Endothelial cell of umbilical vein (primary cell): ENCODE results near the gene XPNPEP1. TPM values are rescaled to one million over a fixed set of nuclear protein-coding genes. Genes with fewer than 3 reads are reported as not detected.

Experiments
- BruUV-seq: library from RNA; stranded (reverse); fragments of 400-500 nt; replicated peaks from 2 replicates; lab custom pipeline; 2021; lab: Mats Ljungman, UMichigan
- CTCF ChIA-PET: fragments of 300-600, 350-600 bp; sonication (Branson Sonifier 250); formaldehyde crosslinking; loops from one replicate; lab custom pipeline; 2021; ENCODE audit warnings: antibody characterized with exemption, inconsistent platforms; lab: Charles Lee
- POLR2A ChIA-PET: fragments of 300-600, 350-600 bp; sonication (Branson Sonifier 250); formaldehyde crosslinking; loops from one replicate; lab custom pipeline; 2021; ENCODE audit warnings: antibody characterized with exemption, inconsistent platforms; lab: Charles Lee
- DNase-seq: peaks from one replicate; pipeline ENCODE4 v3.0.0-alpha.2; 2011; ENCODE audit warnings: low read depth, low spot score
- FAIRE-seq: peaks from 2 replicates; lab custom pipeline; 2011; peaks lifted over from hg19 to GRCh38; lab: Jason Lieb, UNC
- H2AFZ ChIP-seq: 2 replicates; pipeline ENCODE4 v1.6.0; 2012; ENCODE audit warnings: low read depth, low read length, control low read depth, inconsistent platforms
- H3K27ac ChIP-seq: 2 replicates; pipeline ENCODE4 v1.5.1; 2011; ENCODE audit warnings: low read depth, mild to moderate bottlenecking, control low read depth, low read length, moderate library complexity; ENCODE audit not compliant: insufficient read depth
- H3K27me3 ChIP-seq, 2 experiments: 2 replicates each; pipeline versions ENCODE4 v1.6.0 to v1.6.1; 2011; ENCODE audit warnings: low read length in 2 of 2, mixed read lengths in 1 of 2; ENCODE audit not compliant: control insufficient read depth in 2 of 2, insufficient read depth in 2 of 2
- H3K36me3 ChIP-seq, 2 experiments: 2 replicates in 1 of 2; 3 replicates in 1 of 2; pipeline ENCODE4 v1.5.1; 2011; ENCODE audit warnings: low read length in 2 of 2, mild to moderate bottlenecking in 1 of 2, moderate library complexity in 1 of 2; ENCODE audit not compliant: control insufficient read depth in 2 of 2, insufficient read depth in 2 of 2; ENCODE audit errors: extremely low read depth in 1 of 2
- H3K4me1 ChIP-seq: 3 replicates; pipeline ENCODE4 v1.5.1; 2011; ENCODE audit warnings: mild to moderate bottlenecking, low read length; ENCODE audit not compliant: control insufficient read depth, insufficient read depth; ENCODE audit errors: extremely low read depth
- H3K4me2 ChIP-seq: 2 replicates; pipeline ENCODE4 v1.6.1; 2011; ENCODE audit warnings: low read length, control low read depth, mixed read lengths; ENCODE audit not compliant: insufficient read depth
- H3K4me3 ChIP-seq, 3 experiments: fragments of 200-600 bp in 1 of 3; sonication (generic), shearing (Covaris generic) in 1 of 3; replicated peaks in 1 of 3; 2 replicates each; pipeline ENCODE4 v1.5.1; 2011 to 2016; ENCODE audit warnings: control low read depth in 3 of 3, low read length in 3 of 3, mild to moderate bottlenecking in 2 of 3, inconsistent platforms in 1 of 3, low read depth in 1 of 3, moderate library complexity in 1 of 3; ENCODE audit not compliant: insufficient read depth in 1 of 3
- H3K79me2 ChIP-seq: 2 replicates; pipeline ENCODE4 v1.6.0; 2012; ENCODE audit warnings: low read length, inconsistent platforms; ENCODE audit not compliant: control insufficient read depth, insufficient read depth
- H3K9ac ChIP-seq: replicated peaks from 2 replicates; pipeline ENCODE3; 2011; ENCODE audit warnings: low read length, control low read depth; ENCODE audit not compliant: insufficient read depth; ENCODE audit errors: extremely low read depth
- H3K9me1 ChIP-seq: replicated peaks from 3 replicates; pipeline ENCODE4 v1.6.0; 2011; ENCODE audit warnings: mild to moderate bottlenecking, low read length; ENCODE audit not compliant: control insufficient read depth, insufficient read depth; ENCODE audit errors: extremely low read depth
- H3K9me3 ChIP-seq: replicated peaks from 2 replicates; pipeline ENCODE4 v1.5.1; 2012; ENCODE audit warnings: low read length, inconsistent platforms; ENCODE audit not compliant: control insufficient read depth, insufficient read depth
- H4K20me1 ChIP-seq: replicated peaks from 2 replicates; pipeline ENCODE3; 2011; ENCODE audit warnings: mild to moderate bottlenecking, low read length; ENCODE audit not compliant: control insufficient read depth, insufficient read depth; ENCODE audit errors: extremely low read depth
- EZH2 ChIP-seq: IDR thresholded peaks from 2 replicates; pipeline ENCODE4 v1.6.1; 2012; ENCODE audit warnings: borderline replicate concordance, low read depth, mild to moderate bottlenecking, moderate library complexity, low read length, inconsistent platforms; ENCODE audit not compliant: severe bottlenecking
- FOS ChIP-seq: IDR thresholded peaks from 2 replicates; pipeline ENCODE4 v1.6.1; 2011; ENCODE audit warnings: mild to moderate bottlenecking, low read length, moderate library complexity, borderline replicate concordance; ENCODE audit not compliant: insufficient read depth
- GATA2 ChIP-seq: IDR thresholded peaks from 2 replicates; pipeline ENCODE4 v1.7.0; 2011; ENCODE audit warnings: low read depth, mild to moderate bottlenecking, moderate library complexity, mixed read lengths, low read length; ENCODE audit not compliant: insufficient read length, insufficient read depth
- JUN ChIP-seq: IDR thresholded peaks from 2 replicates; pipeline ENCODE4 v1.6.1; 2011; ENCODE audit warnings: borderline replicate concordance, low read depth; ENCODE audit not compliant: insufficient read length, insufficient read depth
- MYC ChIP-seq: IDR thresholded peaks from one replicate; pipeline ENCODE4 v1.6.1; 2011; ENCODE audit warnings: mild to moderate bottlenecking, low read depth, low read length
- POLR2A ChIP-seq: IDR thresholded peaks from 2 replicates; pipeline ENCODE4 v1.6.1; 2012; ENCODE audit warnings: low read depth, mild to moderate bottlenecking, control low read depth, low read length
- POLR2AphosphoS5 ChIP-seq: IDR thresholded peaks from 2 replicates; pipeline ENCODE4 v1.6.1; 2012; ENCODE audit warnings: low read depth, mild to moderate bottlenecking, control low read depth, low read length, moderate library complexity; ENCODE audit not compliant: insufficient read depth
- dilution Hi-C: fragments of 300-500 bp; cut with MboI; formaldehyde crosslinking; loops from one replicate; pipeline ENCODE4 v1.15.0; 2019; ENCODE audit warnings: low sequenced_read_pairs; ENCODE audit not compliant: extremely low pct_ligation_motif_present
- intact Hi-C: fragments of 100-400 bp; cut with micrococcal nuclease; formaldehyde crosslinking; loops from one replicate; pipeline ENCODE4 v1.10.0; 2022
- polyA plus RNA-seq, 4 experiments: library from polyadenylated mRNA; depleted of rRNA in 3 of 4; stranded (reverse) in 3 of 4; unstranded in 1 of 4; fragments of >200 nt; gene quantifications; 2 replicates each; pipeline versions ENCODE4 v1.2.1 to v1.2.3, GENCODE V29; 2011 to 2012; ENCODE audit warnings: missing spikeins in 1 of 4
- total RNA-seq: library from RNA; stranded (reverse); gene quantifications from 2 replicates; pipeline ENCODE4 v1.2.3, GENCODE V29; 2021
- TF ChIP-seq, protein P1 (sequence below), 2 donors: IDR thresholded peaks; 1 replicate in 1 of 2; 2 replicates in 1 of 2; pipeline ENCODE4 v1.5.1; 2011; ENCODE audit warnings: low read length in 2 of 2, mild to moderate bottlenecking in 2 of 2, moderate library complexity in 2 of 2, control low read depth in 1 of 2, inconsistent platforms in 1 of 2, low read depth in 1 of 2; ENCODE audit not compliant: insufficient read depth in 1 of 2; ENCODE audit errors: extremely low read depth in 1 of 2
- TF ChIP-seq, protein P2 (sequence below): IDR thresholded peaks from 2 replicates; pipeline ENCODE4 v1.6.1; 2011; ENCODE audit not compliant: insufficient read depth, insufficient read length

The XPNPEP1 gene
- total and polyA plus RNA-seq, 2 donors (not counting 3 experiments of a cell fraction or from before 2014, with no cell fraction given) = 81.1 to 245 TPM

DNA sequence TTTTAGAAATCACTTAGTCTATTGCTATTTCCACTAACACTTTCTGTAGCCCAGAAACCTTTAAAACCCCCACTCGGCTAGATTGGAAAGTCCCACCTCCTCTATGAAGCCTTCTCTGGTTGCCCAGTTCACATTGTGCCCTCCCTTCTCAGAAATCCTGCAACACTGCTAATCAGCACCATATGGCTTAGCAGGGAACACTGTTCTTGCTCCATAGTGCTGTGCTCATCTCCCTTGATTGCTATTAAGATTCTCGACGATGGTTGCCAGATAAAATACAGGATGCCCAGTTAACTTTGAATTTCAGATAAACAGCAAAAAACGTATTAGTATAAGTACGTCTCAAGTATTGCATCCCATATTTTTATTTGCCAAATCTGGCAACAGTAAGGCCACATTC lies 40.1 kb upstream of the XPNPEP1 start:
- ChIA-PET POLR2A (no interaction called here), CTCF (interaction anchor here (0.7 to 2.5 kb wide), 2 partner anchors 69 to 79 kb away, joined by 3 to 17 read pairs; no protein-coding TSS in a partner anchor)
- dilution Hi-C loops = no loop called here
- Histone ChIP-seq H3K79me2 (no peaks in the 10 kb centered on the region), H3K9me3 (no peaks in the 10 kb centered on the region), H2AFZ (no peak overlapping the region), H3K4me3 (no peak overlapping the region), H4K20me1 (no peaks in the 10 kb centered on the region), H3K9me1 (no peaks in the 10 kb centered on the region), H3K4me2 (no peak overlapping the region), H3K27ac (no peak overlapping the region), H3K27me3 (no peaks in the 10 kb centered on the region), H3K36me3 (no peaks in the 10 kb centered on the region), H3K4me1 (peaks cover 33% of the 10 kb centered on the region), H3K9ac (no peak overlapping the region)
- BruUV-seq = no TSS peak
- intact Hi-C loops = no loop called here
- TF ChIP-seq, protein P1, sequence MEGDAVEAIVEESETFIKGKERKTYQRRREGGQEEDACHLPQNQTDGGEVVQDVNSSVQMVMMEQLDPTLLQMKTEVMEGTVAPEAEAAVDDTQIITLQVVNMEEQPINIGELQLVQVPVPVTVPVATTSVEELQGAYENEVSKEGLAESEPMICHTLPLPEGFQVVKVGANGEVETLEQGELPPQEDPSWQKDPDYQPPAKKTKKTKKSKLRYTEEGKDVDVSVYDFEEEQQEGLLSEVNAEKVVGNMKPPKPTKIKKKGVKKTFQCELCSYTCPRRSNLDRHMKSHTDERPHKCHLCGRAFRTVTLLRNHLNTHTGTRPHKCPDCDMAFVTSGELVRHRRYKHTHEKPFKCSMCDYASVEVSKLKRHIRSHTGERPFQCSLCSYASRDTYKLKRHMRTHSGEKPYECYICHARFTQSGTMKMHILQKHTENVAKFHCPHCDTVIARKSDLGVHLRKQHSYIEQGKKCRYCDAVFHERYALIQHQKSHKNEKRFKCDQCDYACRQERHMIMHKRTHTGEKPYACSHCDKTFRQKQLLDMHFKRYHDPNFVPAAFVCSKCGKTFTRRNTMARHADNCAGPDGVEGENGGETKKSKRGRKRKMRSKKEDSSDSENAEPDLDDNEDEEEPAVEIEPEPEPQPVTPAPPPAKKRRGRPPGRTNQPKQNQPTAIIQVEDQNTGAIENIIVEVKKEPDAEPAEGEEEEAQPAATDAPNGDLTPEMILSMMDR (IDR thresholded peaks at IDR 0.05; ENCODE audit: extremely low read depth in 1 of 2, insufficient read depth in 1 of 2, low read depth in 1 of 2, low read length in 2 of 2) = no peak
- no peak for TF ChIP-seq POLR2A
- no peak for TF ChIP-seq FOS
- no peak for TF ChIP-seq JUN
- no peak for TF ChIP-seq EZH2
- no peak for TF ChIP-seq GATA2
- TF ChIP-seq, protein P2, sequence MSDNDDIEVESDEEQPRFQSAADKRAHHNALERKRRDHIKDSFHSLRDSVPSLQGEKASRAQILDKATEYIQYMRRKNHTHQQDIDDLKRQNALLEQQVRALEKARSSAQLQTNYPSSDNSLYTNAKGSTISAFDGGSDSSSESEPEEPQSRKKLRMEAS = no peak
- no peak for TF ChIP-seq MYC
- no peak for TF ChIP-seq POLR2AphosphoS5
- DNase-seq = no peak
- no peak for FAIRE-seq
